ENCODE data around the gene HLA-A. TPM values are rescaled to one million over a fixed set of nuclear protein-coding genes. Genes with fewer than 3 reads are reported as not detected.

HLA-A gene
- total and polyA plus RNA-seq, 2 donors (not counting 3 experiments of a cell fraction or from before 2014, with no cell fraction given), result 294 to 822 TPM

DNA sequence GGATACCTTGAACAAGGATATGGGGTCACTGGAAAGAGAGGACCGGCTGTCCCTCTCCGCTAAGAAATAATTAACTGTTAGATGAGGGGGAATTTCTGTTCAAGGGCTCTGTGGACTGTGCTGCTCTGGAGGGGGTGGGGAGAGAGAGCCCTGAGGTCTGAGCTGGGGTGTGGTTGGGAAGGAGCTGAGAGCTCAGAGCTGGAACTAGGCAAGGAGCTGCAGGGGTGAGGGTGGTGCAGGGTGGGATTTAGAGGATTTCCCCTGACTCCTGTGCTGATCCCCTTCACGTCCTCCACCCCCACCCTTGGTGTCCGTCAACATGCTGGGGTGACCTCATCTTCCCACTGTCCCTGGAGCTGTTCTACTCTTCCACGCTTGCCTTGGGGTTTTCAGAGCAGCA lies 52.5 kb downstream of the HLA-A start:
- FAIRE-seq (no peak), DNase-seq (ENCODE audit: low read depth, low spot score) (no peak)
- Histone ChIP-seq H3K36me3 (ENCODE audit: control insufficient read depth in 2 of 2, extremely low read depth in 1 of 2, insufficient read depth in 2 of 2, low read length in 2 of 2) (no peaks in the 10 kb centered on the region), H2AFZ (ENCODE audit: low read depth, low read length) (no peak overlapping the region), H3K4me1 (ENCODE audit: control insufficient read depth, extremely low read depth, insufficient read depth, low read length) (peaks cover 2% of the 10 kb centered on the region), H4K20me1 (replicated peaks; ENCODE audit: control insufficient read depth, extremely low read depth, insufficient read depth, low read length) (no peaks in the 10 kb centered on the region), H3K4me2 (ENCODE audit: insufficient read depth, low read length) (no peak overlapping the region), H3K9ac (replicated peaks; ENCODE audit: extremely low read depth, insufficient read depth, low read length) (no peak overlapping the region), H3K27ac (ENCODE audit: insufficient read depth, low read depth, low read length) (no peak overlapping the region), H3K4me3 (replicated peaks in 1 of 3; ENCODE audit: insufficient read depth in 1 of 3, low read depth in 1 of 3, low read length in 3 of 3) (no peak overlapping the region), H3K27me3 (ENCODE audit: control insufficient read depth in 2 of 2, insufficient read depth in 2 of 2, low read length in 2 of 2) (peaks cover 4 to 16% of the 10 kb centered on the region in 2 experiments), H3K9me1 (replicated peaks; ENCODE audit: control insufficient read depth, extremely low read depth, insufficient read depth, low read length) (no peaks in the 10 kb centered on the region), H3K79me2 (ENCODE audit: control insufficient read depth, insufficient read depth, low read length) (no peaks in the 10 kb centered on the region), H3K9me3 (replicated peaks; ENCODE audit: control insufficient read depth, insufficient read depth, low read length) (no peaks in the 10 kb centered on the region)
- no TSS peak for BruUV-seq (replicated peaks)
- dilution Hi-C loops (cut with MboI; ENCODE audit: extremely low pct_ligation_motif_present, low sequenced_read_pairs) (no loop called here), intact Hi-C loops (cut with micrococcal nuclease) (no loop called here)
- ChIA-PET CTCF (interaction anchor here (1.0 to 1.6 kb wide), 3 partner anchors 30 to 147 kb away, joined by 3 to 4 read pairs (median 3); no protein-coding TSS in a partner anchor), POLR2A (no interaction called here)
- TF ChIP-seq, protein P1, sequence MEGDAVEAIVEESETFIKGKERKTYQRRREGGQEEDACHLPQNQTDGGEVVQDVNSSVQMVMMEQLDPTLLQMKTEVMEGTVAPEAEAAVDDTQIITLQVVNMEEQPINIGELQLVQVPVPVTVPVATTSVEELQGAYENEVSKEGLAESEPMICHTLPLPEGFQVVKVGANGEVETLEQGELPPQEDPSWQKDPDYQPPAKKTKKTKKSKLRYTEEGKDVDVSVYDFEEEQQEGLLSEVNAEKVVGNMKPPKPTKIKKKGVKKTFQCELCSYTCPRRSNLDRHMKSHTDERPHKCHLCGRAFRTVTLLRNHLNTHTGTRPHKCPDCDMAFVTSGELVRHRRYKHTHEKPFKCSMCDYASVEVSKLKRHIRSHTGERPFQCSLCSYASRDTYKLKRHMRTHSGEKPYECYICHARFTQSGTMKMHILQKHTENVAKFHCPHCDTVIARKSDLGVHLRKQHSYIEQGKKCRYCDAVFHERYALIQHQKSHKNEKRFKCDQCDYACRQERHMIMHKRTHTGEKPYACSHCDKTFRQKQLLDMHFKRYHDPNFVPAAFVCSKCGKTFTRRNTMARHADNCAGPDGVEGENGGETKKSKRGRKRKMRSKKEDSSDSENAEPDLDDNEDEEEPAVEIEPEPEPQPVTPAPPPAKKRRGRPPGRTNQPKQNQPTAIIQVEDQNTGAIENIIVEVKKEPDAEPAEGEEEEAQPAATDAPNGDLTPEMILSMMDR (IDR thresholded peaks at IDR 0.05; ENCODE audit: extremely low read depth in 1 of 2, insufficient read depth in 1 of 2, low read depth in 1 of 2, low read length in 2 of 2), result no peak
- no peak for TF ChIP-seq FOS (IDR thresholded peaks at IDR 0.05; ENCODE audit: borderline replicate concordance, insufficient read depth, low read length)
- no peak for TF ChIP-seq JUN (IDR thresholded peaks at IDR 0.05; ENCODE audit: borderline replicate concordance, insufficient read depth, insufficient read length, low read depth)
- no peak for TF ChIP-seq POLR2A (IDR thresholded peaks at IDR 0.05; ENCODE audit: low read depth, low read length)
- no peak for TF ChIP-seq POLR2AphosphoS5 (IDR thresholded peaks at IDR 0.05; ENCODE audit: insufficient read depth, low read depth, low read length)
- TF ChIP-seq EZH2 (IDR thresholded peaks at IDR 0.05; ENCODE audit: borderline replicate concordance, low read depth, low read length, severe bottlenecking), result no peak
- TF ChIP-seq MYC (IDR thresholded peaks at IDR 0.05; ENCODE audit: low read depth, low read length), result no peak
- TF ChIP-seq, protein P2, sequence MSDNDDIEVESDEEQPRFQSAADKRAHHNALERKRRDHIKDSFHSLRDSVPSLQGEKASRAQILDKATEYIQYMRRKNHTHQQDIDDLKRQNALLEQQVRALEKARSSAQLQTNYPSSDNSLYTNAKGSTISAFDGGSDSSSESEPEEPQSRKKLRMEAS (IDR thresholded peaks at IDR 0.05; ENCODE audit: insufficient read depth, insufficient read length), result no peak
- TF ChIP-seq GATA2 (IDR thresholded peaks at IDR 0.05; ENCODE audit: insufficient read depth, insufficient read length, low read depth, low read length), result no peak
